Neuronal stem cell (in vitro differentiated cells): ENCODE results near the gene SMARCD3.

Experiments
- DNase-seq: peaks from one replicate; pipeline ENCODE4 v3.0.0-alpha.2; 2013; ENCODE audit warnings: low spot score
- H2AFZ ChIP-seq: one replicate; pipeline ENCODE4 v1.6.1; 2013; ENCODE audit warnings: mild to moderate bottlenecking, low read length, inconsistent platforms
- H2AK5ac ChIP-seq: 2 replicates; pipeline ENCODE4 v1.6.1; 2013; ENCODE audit warnings: low read depth, mild to moderate bottlenecking, inconsistent platforms, low read length, moderate library complexity, mixed read lengths
- H2BK120ac ChIP-seq: 2 replicates; pipeline ENCODE4 v1.6.1; 2013; ENCODE audit warnings: low read depth, mild to moderate bottlenecking, inconsistent platforms, low read length, moderate library complexity, mixed read lengths
- H2BK12ac ChIP-seq: one replicate; pipeline ENCODE4 v1.6.1; 2013; ENCODE audit warnings: low read length, inconsistent platforms
- H2BK15ac ChIP-seq: 2 replicates; pipeline ENCODE4 v1.6.1; 2013; ENCODE audit warnings: mild to moderate bottlenecking, low read length, inconsistent platforms, mixed read lengths
- H2BK5ac ChIP-seq: one replicate; pipeline ENCODE4 v1.6.1; 2013; ENCODE audit warnings: inconsistent platforms, mild to moderate bottlenecking, low read length, moderate library complexity
- H3K14ac ChIP-seq: one replicate; pipeline ENCODE4 v1.6.1; 2013; ENCODE audit warnings: low read length, inconsistent platforms
- H3K18ac ChIP-seq: 2 replicates; pipeline ENCODE4 v1.6.1; 2013; ENCODE audit warnings: low read length, inconsistent platforms
- H3K23ac ChIP-seq: 2 replicates; pipeline ENCODE4 v1.6.1; 2013; ENCODE audit warnings: low read depth, mild to moderate bottlenecking, mixed read lengths, low read length, inconsistent platforms; ENCODE audit not compliant: poor library complexity
- H3K27ac ChIP-seq: replicated peaks from 3 replicates; pipeline ENCODE4 v1.5.1; 2013; ENCODE audit warnings: low read length, inconsistent platforms
- H3K27me3 ChIP-seq, 3 experiments: 2 replicates each; pipeline ENCODE4 v1.6.1; 2013; ENCODE audit warnings: low read length in 3 of 3, mild to moderate bottlenecking in 2 of 3, inconsistent platforms in 1 of 3, low read depth in 1 of 3, mixed read lengths in 1 of 3, moderate library complexity in 1 of 3; ENCODE audit not compliant: control insufficient read depth in 3 of 3, insufficient read depth in 3 of 3
- H3K36me3 ChIP-seq, 2 donors: replicated peaks in 1 of 2; 2 replicates each; pipeline ENCODE4 v1.6.1; 2013; ENCODE audit warnings: low read length in 2 of 2; ENCODE audit not compliant: control insufficient read depth in 2 of 2, insufficient read depth in 2 of 2
- H3K4ac ChIP-seq: 2 replicates; pipeline ENCODE4 v1.6.1; 2013; ENCODE audit warnings: inconsistent platforms, mild to moderate bottlenecking, low read length, moderate library complexity
- H3K4me1 ChIP-seq, 2 donors: 1 replicate in 1 of 2; 2 replicates in 1 of 2; pipeline ENCODE4 v1.6.1; 2013; ENCODE audit warnings: low read length in 2 of 2, low read depth in 1 of 2; ENCODE audit not compliant: control insufficient read depth in 2 of 2, insufficient read depth in 1 of 2
- H3K4me2 ChIP-seq: one replicate; pipeline ENCODE4 v1.6.1; 2013; ENCODE audit warnings: mild to moderate bottlenecking, low read length, inconsistent platforms; ENCODE audit not compliant: insufficient read depth, poor library complexity, severe bottlenecking
- H3K4me3 ChIP-seq, 2 donors: 2 replicates each; pipeline ENCODE4 v1.5.1; 2013; ENCODE audit warnings: low read length in 2 of 2, mild to moderate bottlenecking in 2 of 2, inconsistent platforms in 1 of 2, moderate library complexity in 1 of 2
- H3K79me1 ChIP-seq: one replicate; pipeline ENCODE4 v1.6.1; 2013; ENCODE audit warnings: low read depth, mild to moderate bottlenecking, inconsistent platforms, low read length, moderate library complexity
- H3K9ac ChIP-seq: one replicate; pipeline ENCODE4 v1.6.1; 2013; ENCODE audit warnings: mild to moderate bottlenecking, low read depth, low read length, inconsistent platforms; ENCODE audit not compliant: poor library complexity
- H3K9me3 ChIP-seq, 2 donors: replicated peaks in 1 of 2; 2 replicates each; pipeline versions ENCODE3 to v1.6.1; 2013; ENCODE audit warnings: low read length in 2 of 2, mild to moderate bottlenecking in 2 of 2, inconsistent platforms in 1 of 2, low read depth in 1 of 2, mixed read lengths in 1 of 2, moderate library complexity in 1 of 2; ENCODE audit not compliant: control insufficient read depth in 2 of 2, insufficient read depth in 1 of 2
- H4K8ac ChIP-seq: one replicate; pipeline ENCODE4 v1.6.1; 2013; ENCODE audit warnings: low read depth, mild to moderate bottlenecking, inconsistent platforms, low read length, moderate library complexity
- H4K91ac ChIP-seq: one replicate; pipeline ENCODE4 v1.6.1; 2013; ENCODE audit warnings: low read length, low read depth, mild to moderate bottlenecking, inconsistent platforms; ENCODE audit not compliant: poor library complexity
- WGBS, 2 donors: extraction: QIAGEN DNeasy Blood & Tissue Kit; methylation state at CpG; one replicate each; pipeline ENCODE4 v1.1.7; 2013; ENCODE audit warnings: missing lambda C conversion rate in 2 of 2, mixed read lengths in 1 of 2; ENCODE audit not compliant: insufficient read length in 2 of 2, insufficient replicate concordance in 1 of 2; ENCODE audit errors: extremely low coverage in 2 of 2; 5-methylcytosine and 5-hydroxymethylcytosine counted together

SMARCD3 gene

GRCh38 chr7:151255390-151255789, 6.9 kb upstream of the SMARCD3 start:
- H4K8ac ChIP-seq, result no peak overlapping the region
- H3K27ac ChIP-seq, result no peak overlapping the region

GRCh38 chr7:151254851-151255250, 6.4 kb upstream of the SMARCD3 start:
- no peaks in the 10 kb centered on the region for H3K36me3 ChIP-seq
- H3K9ac ChIP-seq, result no peak overlapping the region
- H2AFZ ChIP-seq, result no peak overlapping the region
- no peak overlapping the region for H4K91ac ChIP-seq
- H3K14ac ChIP-seq, result no peak overlapping the region
- no peak overlapping the region for H2BK120ac ChIP-seq
- no peak overlapping the region for H2BK5ac ChIP-seq
- no peak overlapping the region for H3K23ac ChIP-seq
- no peak overlapping the region for H4K8ac ChIP-seq
- H3K27me3 ChIP-seq, result peaks cover 0 to 12% (median 9%) of the 10 kb centered on the region in 3 experiments
- H3K4me2 ChIP-seq, result no peak overlapping the region
- no peak overlapping the region for H3K4me3 ChIP-seq
- no peak overlapping the region for H2BK15ac ChIP-seq
- DNase-seq, result no peak
- no peaks in the 10 kb centered on the region for H3K9me3 ChIP-seq
- no peak overlapping the region for H2AK5ac ChIP-seq
- peaks cover 21 to 24% of the 10 kb centered on the region in 2 donors for H3K4me1 ChIP-seq
- H3K27ac ChIP-seq, result no peak overlapping the region
- no peak overlapping the region for H3K4ac ChIP-seq
- no peak overlapping the region for H2BK12ac ChIP-seq
- H3K79me1 ChIP-seq, result peaks cover 1% of the 10 kb centered on the region
- H3K18ac ChIP-seq, result no peak overlapping the region
- WGBS, 2 donors, result no CpG with 5 or more reads among the region's 11 CpGs

More at GRCh38 chr7:151255390-151255789, 6.9 kb upstream of the SMARCD3 start:
- Histone ChIP-seq H3K9ac (no peak overlapping the region), H3K9me3 (no peaks in the 10 kb centered on the region), H3K4ac (no peak overlapping the region), H2BK15ac (no peak overlapping the region), H3K4me1 (peaks cover 18 to 19% of the 10 kb centered on the region in 2 donors), H2BK5ac (no peak overlapping the region), H3K18ac (no peak overlapping the region), H3K36me3 (no peaks in the 10 kb centered on the region), H3K4me2 (no peak overlapping the region), H2BK12ac (no peak overlapping the region), H2BK120ac (no peak overlapping the region), H2AFZ (no peak overlapping the region), H3K14ac (no peak overlapping the region), H2AK5ac (no peak overlapping the region), H3K79me1 (peaks cover 1% of the 10 kb centered on the region), H3K23ac (peak overlapping the region; percentile 8), H3K4me3 (no peak overlapping the region), H3K27me3 (peaks cover 0 to 16% (median 9%) of the 10 kb centered on the region in 3 experiments), H4K91ac (no peak overlapping the region)
- DNase-seq, result no peak
- no CpG with 5 or more reads among the region's 7 CpGs for WGBS, 2 donors

GRCh38 chr7:151254316-151254715, 5.8 kb upstream of the SMARCD3 start:
- Histone ChIP-seq H3K4me3 (no peak overlapping the region), H2AK5ac (peak overlapping the region; percentile 13), H2BK15ac (peak overlapping the region; percentile 84), H3K4me2 (no peak overlapping the region), H4K8ac (no peak overlapping the region), H3K9me3 (no peaks in the 10 kb centered on the region), H3K36me3 (no peaks in the 10 kb centered on the region), H3K27me3 (peaks cover 0 to 11% (median 9%) of the 10 kb centered on the region in 3 experiments), H3K14ac (no peak overlapping the region), H2AFZ (no peak overlapping the region), H3K18ac (no peak overlapping the region), H3K9ac (no peak overlapping the region), H2BK5ac (no peak overlapping the region), H3K4me1 (peaks cover 24 to 30% of the 10 kb centered on the region in 2 donors), H4K91ac (no peak overlapping the region), H3K4ac (no peak overlapping the region), H3K79me1 (peaks cover 1% of the 10 kb centered on the region), H3K23ac (peak overlapping the region; percentile 27), H2BK12ac (no peak overlapping the region), H2BK120ac (no peak overlapping the region), H3K27ac (no peak overlapping the region)
- no CpG with 5 or more reads among the region's 7 CpGs for WGBS, 2 donors
- no peak for DNase-seq

- H4K91ac ChIP-seq, result no peak overlapping the region
- no peak overlapping the region for H3K14ac ChIP-seq
- H3K18ac ChIP-seq, result peak overlapping the region; percentile 90
- H3K4me2 ChIP-seq, result peak overlapping the region; percentile 91
- H3K4me1 ChIP-seq, result peaks cover 26 to 31% of the 10 kb centered on the region in 2 donors
- H3K4ac ChIP-seq, result no peak overlapping the region
- H2BK12ac ChIP-seq, result peak overlapping the region; percentile 46
- peak overlapping the region; percentile 59 for H3K23ac ChIP-seq
- peaks cover 0 to 11% (median 9%) of the 10 kb centered on the region in 3 experiments for H3K27me3 ChIP-seq
- DNase-seq, result peak; percentile 27
- no peaks in the 10 kb centered on the region for H3K36me3 ChIP-seq
- peak overlapping the region; percentile 93 for H2AFZ ChIP-seq
- H3K9ac ChIP-seq, result peak overlapping the region; percentile 73
- H3K9me3 ChIP-seq, result no peaks in the 10 kb centered on the region
- H3K79me1 ChIP-seq, result peaks cover 1% of the 10 kb centered on the region
- peak overlapping the region in 1 of 2 donors; percentile 87 for H3K4me3 ChIP-seq
- no peak overlapping the region for H2BK5ac ChIP-seq
- WGBS, 2 donors, result no CpG with 5 or more reads among the region's 17 CpGs
- H2BK120ac ChIP-seq, result peak overlapping the region; percentile 29
- no peak overlapping the region for H4K8ac ChIP-seq
- no peak overlapping the region for H3K27ac ChIP-seq
- H2AK5ac ChIP-seq, result peak overlapping the region; percentile 91
- peak overlapping the region; percentile 84 for H2BK15ac ChIP-seq
Measured at GRCh38 chr7:151252961-151253711, 4.6 kb upstream of the SMARCD3 start.
